Natural killer cell (primary cell): ENCODE measurements around the gene FBXO28. TPM values are rescaled to one million over a fixed set of nuclear protein-coding genes. Genes with fewer than 3 reads are reported as not detected.

Source experiments
- ATAC-seq, 3 donors: fragments of 150-1000 bp in 2 of 3; fragments of 200-7000 bp in 1 of 3; cut with Tn5 transposase; 1 replicate in 1 of 3; 2 replicates in 2 of 3; pipeline ENCODE4 v1.10.0; 2021; ENCODE audit warnings: mild to moderate bottlenecking in 2 of 3, moderate library complexity in 2 of 3
- DNase-seq, 2 donors: peaks; one replicate each; pipeline versions ENCODE4 v3.0.0 to v3.0.0-alpha.2; 2013 to 2021; ENCODE audit warnings: mixed read lengths in 1 of 2
- H3K27ac ChIP-seq: one replicate; pipeline ENCODE4 v1.5.1; 2013; ENCODE audit warnings: mild to moderate bottlenecking, low read length
- H3K27me3 ChIP-seq: one replicate; pipeline ENCODE4 v1.6.1; 2013; ENCODE audit warnings: low read length; ENCODE audit not compliant: control insufficient read depth, insufficient read depth
- H3K36me3 ChIP-seq: one replicate; pipeline ENCODE4 v1.6.1; 2013; ENCODE audit warnings: low read length; ENCODE audit not compliant: control insufficient read depth, insufficient read depth
- H3K4me1 ChIP-seq: one replicate; pipeline ENCODE4 v1.6.1; 2013; ENCODE audit warnings: low read length; ENCODE audit not compliant: control insufficient read depth, insufficient read depth
- H3K4me3 ChIP-seq: one replicate; pipeline ENCODE4 v1.5.1; 2013; ENCODE audit warnings: low read length
- H3K9me3 ChIP-seq: one replicate; pipeline ENCODE4 v1.6.1; 2013; ENCODE audit warnings: low read length; ENCODE audit not compliant: control insufficient read depth, insufficient read depth
- H3K27ac Mint-ChIP-seq, 2 donors: one replicate each; pipeline ENCODE4 v1.8.0; 2022; ENCODE audit warnings: mild to moderate bottlenecking in 2 of 2, mixed read lengths in 2 of 2, moderate library complexity in 1 of 2
- H3K27me3 Mint-ChIP-seq, 2 donors: one replicate each; pipeline ENCODE4 v1.8.0; 2022; ENCODE audit warnings: low read depth in 2 of 2, mixed read lengths in 2 of 2
- H3K36me3 Mint-ChIP-seq: one replicate; pipeline ENCODE4 v1.8.0; 2022; ENCODE audit warnings: mixed read lengths
- H3K4me1 Mint-ChIP-seq, 2 donors: one replicate each; pipeline ENCODE4 v1.8.0; 2022; ENCODE audit warnings: mixed read lengths in 2 of 2
- H3K4me3 Mint-ChIP-seq: one replicate; pipeline ENCODE4 v1.8.0; 2022; ENCODE audit warnings: mild to moderate bottlenecking, moderate library complexity, mixed read lengths
- H3K9me3 Mint-ChIP-seq, 2 donors: one replicate each; pipeline ENCODE4 v1.8.0; 2022; ENCODE audit warnings: mixed read lengths in 2 of 2
- WGBS: methylation state at CpG from one replicate; pipeline ENCODE4 v1.1.7; 2013; ENCODE audit warnings: missing lambda C conversion rate; ENCODE audit not compliant: insufficient coverage; 5-methylcytosine and 5-hydroxymethylcytosine counted together
- intact Hi-C: fragments of 100-400 bp; cut with micrococcal nuclease; formaldehyde crosslinking; loops from one replicate; pipeline ENCODE4 v1.14.2; 2022
- total RNA-seq, 4 donors: library from RNA; stranded (reverse); fragments of 120-200 nt in 1 of 4; gene quantifications; one replicate each; pipeline versions ENCODE4 v1.2.3 to v1.2.4, GENCODE V29; 2013 to 2022
- TF ChIP-seq, protein P1 (sequence below): fragments of 200-600 bp; IDR thresholded peaks from one replicate; pipeline ENCODE4 v1.8.0; 2022; ENCODE audit warnings: antibody characterized with exemption

The FBXO28 gene
- total RNA-seq, 3 donors from 2014 or later (not counting 1 experiment from before 2014, with no cell fraction given), result 26.2 to 28.4 (median 28.1) TPM

DNA sequence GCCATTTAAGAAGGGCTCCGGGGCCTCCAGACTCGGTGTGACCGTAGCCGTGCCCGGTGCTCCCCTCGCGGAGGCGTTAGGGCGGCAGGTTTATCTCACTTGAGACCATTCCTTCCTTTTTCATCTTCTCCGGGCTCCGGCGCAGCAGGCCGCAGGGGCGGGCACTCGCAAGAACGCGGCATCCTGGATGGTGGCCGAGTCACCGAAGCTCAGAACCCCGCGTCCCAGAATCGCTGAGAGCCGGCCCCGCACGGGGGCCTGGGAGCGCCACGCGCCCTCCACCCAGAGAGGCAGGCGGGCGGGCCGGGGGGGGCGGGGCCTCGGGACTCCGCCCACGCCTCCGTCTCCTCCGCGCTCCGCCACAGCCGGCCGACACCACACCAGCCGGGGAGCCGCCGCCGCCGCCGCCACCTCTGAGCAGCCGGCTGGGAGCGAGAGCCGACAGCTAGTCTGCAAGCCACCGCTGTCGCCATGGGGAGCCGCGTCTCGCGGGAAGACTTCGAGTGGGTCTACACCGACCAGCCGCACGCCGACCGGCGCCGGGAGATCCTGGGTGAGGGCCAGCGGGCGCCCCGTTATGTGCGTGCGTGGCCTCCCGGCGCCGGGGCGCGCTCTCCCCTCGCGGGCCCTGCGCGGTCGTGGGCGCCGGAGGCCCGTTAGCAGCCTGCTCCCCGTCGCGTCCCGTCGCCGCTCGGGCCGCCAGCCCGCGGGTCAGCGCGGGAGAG, 69.1 kb downstream of the FBXO28 start, which contains the start of gene DEGS1:
Gene DEGS1, plus strand, starts transcription at position 375 of the 725 bp plus-strand sequence. Its CDS starts 97 bp downstream, at position 472.
- no peaks in the 10 kb centered on the region for H3K36me3 Mint-ChIP-seq
- H3K27me3 Mint-ChIP-seq, result no peaks in the 10 kb centered on the region
- H3K27ac ChIP-seq, result peak within 1 kb of the TSS; percentile 97
- intact Hi-C loops, result loop anchor here (2.0 to 5.0 kb wide), 2 partner anchors 66 to 150 kb away; no protein-coding TSS in a partner anchor
- H3K4me1 Mint-ChIP-seq, result peaks cover 15 to 24% of the 10 kb centered on the region in 2 donors
- H3K4me1 ChIP-seq, result peaks cover 38% of the 10 kb centered on the region
- no peaks in the 10 kb centered on the region for H3K36me3 ChIP-seq
- TF ChIP-seq, protein P1, sequence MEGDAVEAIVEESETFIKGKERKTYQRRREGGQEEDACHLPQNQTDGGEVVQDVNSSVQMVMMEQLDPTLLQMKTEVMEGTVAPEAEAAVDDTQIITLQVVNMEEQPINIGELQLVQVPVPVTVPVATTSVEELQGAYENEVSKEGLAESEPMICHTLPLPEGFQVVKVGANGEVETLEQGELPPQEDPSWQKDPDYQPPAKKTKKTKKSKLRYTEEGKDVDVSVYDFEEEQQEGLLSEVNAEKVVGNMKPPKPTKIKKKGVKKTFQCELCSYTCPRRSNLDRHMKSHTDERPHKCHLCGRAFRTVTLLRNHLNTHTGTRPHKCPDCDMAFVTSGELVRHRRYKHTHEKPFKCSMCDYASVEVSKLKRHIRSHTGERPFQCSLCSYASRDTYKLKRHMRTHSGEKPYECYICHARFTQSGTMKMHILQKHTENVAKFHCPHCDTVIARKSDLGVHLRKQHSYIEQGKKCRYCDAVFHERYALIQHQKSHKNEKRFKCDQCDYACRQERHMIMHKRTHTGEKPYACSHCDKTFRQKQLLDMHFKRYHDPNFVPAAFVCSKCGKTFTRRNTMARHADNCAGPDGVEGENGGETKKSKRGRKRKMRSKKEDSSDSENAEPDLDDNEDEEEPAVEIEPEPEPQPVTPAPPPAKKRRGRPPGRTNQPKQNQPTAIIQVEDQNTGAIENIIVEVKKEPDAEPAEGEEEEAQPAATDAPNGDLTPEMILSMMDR, result no peak
- H3K9me3 Mint-ChIP-seq, result no peaks in the 10 kb centered on the region
- DNase-seq (peak; percentile 80 to 89), ATAC-seq (peak; percentile 80 to 93 (median 87))
- H3K4me3 ChIP-seq, result peak within 1 kb of the TSS; percentile 92
- no peaks in the 10 kb centered on the region for H3K9me3 ChIP-seq
- peak within 1 kb of the TSS; percentile 86 for H3K4me3 Mint-ChIP-seq
- no peaks in the 10 kb centered on the region for H3K27me3 ChIP-seq
- under 1% methylated on average over 94 of the region's 94 CpGs for WGBS
- H3K27ac Mint-ChIP-seq, result peak within 1 kb of the TSS; percentile 84 to 90

DNA sequence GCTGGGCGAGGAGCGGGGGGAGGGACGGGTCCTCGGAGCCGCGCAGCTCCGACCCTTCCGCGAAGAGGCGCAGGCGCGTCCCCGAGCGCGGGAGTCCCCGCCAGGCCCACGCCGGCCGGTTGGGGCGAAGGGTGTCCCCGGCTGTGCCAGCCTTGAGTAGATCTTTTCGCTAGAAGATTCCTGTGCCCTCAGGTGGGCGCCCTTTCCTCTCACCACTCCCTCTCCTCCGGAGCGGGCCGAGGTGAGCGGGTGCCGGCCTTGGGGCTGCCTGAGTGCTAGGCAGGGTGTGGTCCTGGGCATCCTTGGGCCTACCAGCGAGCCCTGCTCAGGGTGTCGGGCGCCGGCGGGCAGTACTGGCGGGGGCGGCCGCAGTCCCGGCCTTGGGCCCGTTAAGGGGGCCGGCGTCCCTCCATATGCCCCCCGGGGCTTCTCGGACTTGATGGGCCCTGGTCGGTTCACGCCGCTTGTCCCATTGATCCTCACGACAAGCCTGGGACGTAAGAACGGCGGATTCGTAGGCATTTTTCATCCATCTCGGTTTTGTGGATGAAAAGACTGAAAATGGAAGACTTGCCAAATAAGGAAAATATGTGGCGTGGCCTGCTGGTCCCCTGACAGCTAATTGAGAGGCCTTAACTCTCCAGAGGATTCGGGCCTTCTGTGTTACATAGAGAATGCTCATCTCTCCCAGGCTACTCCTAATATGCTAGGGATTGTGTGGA, 69.8 kb downstream of the FBXO28 start:
- Mint-ChIP-seq H3K27ac (peak overlapping the region; percentile 82 to 84), H3K4me3 (peak overlapping the region; percentile 84), H3K9me3 (no peaks in the 10 kb centered on the region), H3K27me3 (no peaks in the 10 kb centered on the region), H3K36me3 (no peaks in the 10 kb centered on the region), H3K4me1 (peaks cover 15 to 29% of the 10 kb centered on the region in 2 donors)
- Histone ChIP-seq H3K4me3 (peak overlapping the region; percentile 92), H3K27me3 (no peaks in the 10 kb centered on the region), H3K27ac (peak overlapping the region; percentile 97), H3K36me3 (no peaks in the 10 kb centered on the region), H3K4me1 (peaks cover 38% of the 10 kb centered on the region), H3K9me3 (no peaks in the 10 kb centered on the region)
- intact Hi-C loops, result loop anchor here (2.0 to 5.0 kb wide), 2 partner anchors 66 to 149 kb away; no protein-coding TSS in a partner anchor
- DNase-seq (peak; percentile 63 to 76), ATAC-seq (peak; percentile 68 to 81 (median 71))
- TF ChIP-seq, protein P1, result no peak
- under 1% methylated on average over 53 of the region's 53 CpGs for WGBS

DNA sequence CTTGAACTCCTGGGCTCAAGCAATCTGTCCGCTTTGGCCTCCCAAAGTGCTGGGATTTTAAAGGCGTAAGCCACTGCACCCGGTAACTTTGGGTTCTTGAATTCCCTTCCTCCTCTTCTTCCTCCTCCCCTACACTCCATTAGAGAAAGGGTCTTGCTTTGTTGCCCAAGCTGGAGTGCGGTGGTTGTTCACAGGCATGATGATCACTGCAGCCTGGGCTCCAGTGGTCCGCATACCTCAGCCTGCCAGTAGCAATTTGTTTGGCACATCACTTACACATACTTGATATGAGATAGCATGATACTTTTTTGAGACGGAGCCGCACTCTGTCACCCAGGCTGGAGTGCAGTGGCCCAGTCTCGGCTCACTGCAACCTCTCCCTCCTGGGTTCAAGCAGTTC, 71.3 kb downstream of the FBXO28 start:
- H3K36me3 Mint-ChIP-seq, result no peaks in the 10 kb centered on the region
- no peak for DNase-seq
- WGBS, result 92% methylated on average over 8 of the region's 8 CpGs
- peaks cover 15 to 35% of the 10 kb centered on the region in 2 donors for H3K4me1 Mint-ChIP-seq
- TF ChIP-seq, protein P1, result no peak
- no peaks in the 10 kb centered on the region for H3K9me3 Mint-ChIP-seq
- Histone ChIP-seq H3K4me1 (peaks cover 38% of the 10 kb centered on the region), H3K27me3 (no peaks in the 10 kb centered on the region), H3K27ac (no peak overlapping the region), H3K36me3 (peaks cover 6% of the 10 kb centered on the region), H3K9me3 (no peaks in the 10 kb centered on the region), H3K4me3 (no peak overlapping the region)
- H3K27ac Mint-ChIP-seq, result peak overlapping the region; percentile 78 to 82
- intact Hi-C loops, result no loop called here
- H3K27me3 Mint-ChIP-seq, result no peaks in the 10 kb centered on the region
- ATAC-seq, result no peak
- peak overlapping the region; percentile 82 for H3K4me3 Mint-ChIP-seq
